Progenitor cell of endocrine pancreas (in vitro differentiated cells): ENCODE results near the gene S100A7. TPM values are rescaled to one million over a fixed set of nuclear protein-coding genes. Genes with fewer than 3 reads are reported as not detected.

Source experiments
- DNase-seq: peaks from one replicate; pipeline ENCODE4 v3.0.0; 2021; ENCODE audit warnings: low spot score; ENCODE audit not compliant: unreplicated experiment
- H3K27ac Mint-ChIP-seq: 2 replicates; pipeline ENCODE4 v1.8.0; 2021; ENCODE audit warnings: mild to moderate bottlenecking, moderate library complexity, mixed read lengths
- H3K27me3 Mint-ChIP-seq: 2 replicates; pipeline ENCODE4 v1.8.0; 2021; ENCODE audit warnings: mixed read lengths
- H3K36me3 Mint-ChIP-seq: 2 replicates; pipeline ENCODE4 v1.8.0; 2022; ENCODE audit warnings: mixed read lengths; ENCODE audit not compliant: insufficient read depth
- H3K4me1 Mint-ChIP-seq: 2 replicates; pipeline ENCODE4 v1.8.0; 2021; ENCODE audit warnings: low read depth, mixed read lengths
- H3K4me3 Mint-ChIP-seq: 2 replicates; pipeline ENCODE4 v1.8.0; 2021; ENCODE audit warnings: low read depth, mild to moderate bottlenecking, moderate library complexity, mixed read lengths
- H3K9me3 Mint-ChIP-seq: 2 replicates; pipeline ENCODE4 v1.8.0; 2021; ENCODE audit warnings: low read depth, mixed read lengths
- CTCF ChIP-seq: fragments of 200-600 bp; sonication (generic); IDR thresholded peaks from one replicate; pipeline ENCODE4 v1.5.0; 2021; ENCODE audit warnings: antibody characterized with exemption, mild to moderate bottlenecking; ENCODE audit not compliant: unreplicated experiment
- total RNA-seq: library from RNA; stranded (reverse); gene quantifications from 2 replicates; pipeline ENCODE4 v1.2.1, GENCODE V29; 2021

Gene S100A7
- total RNA-seq, 1 donor from 2014 or later, result not detected

- TF ChIP-seq CTCF, result no peak
- no peak for DNase-seq
- Mint-ChIP-seq H3K36me3 (no peaks in the 10 kb centered on the region), H3K27me3 (peaks cover 18% of the 10 kb centered on the region), H3K27ac (no peak overlapping the region), H3K4me1 (no peaks in the 10 kb centered on the region), H3K4me3 (no peak overlapping the region), H3K9me3 (no peaks in the 10 kb centered on the region)
These were observed 29.0 kb downstream of the S100A7 start for GRCh38 chr1:153431427-153431826.

GRCh38 chr1:153431002-153431401, 29.4 kb downstream of the S100A7 start:
- no peak for DNase-seq
- no peaks in the 10 kb centered on the region for H3K9me3 Mint-ChIP-seq
- H3K36me3 Mint-ChIP-seq, result no peaks in the 10 kb centered on the region
- no peak overlapping the region for H3K4me3 Mint-ChIP-seq
- peaks cover 15% of the 10 kb centered on the region for H3K27me3 Mint-ChIP-seq
- H3K27ac Mint-ChIP-seq, result no peak overlapping the region
- no peaks in the 10 kb centered on the region for H3K4me1 Mint-ChIP-seq
- TF ChIP-seq CTCF, result no peak

GRCh38 chr1:153430561-153430960, 29.9 kb downstream of the S100A7 start:
- H3K4me3 Mint-ChIP-seq, result no peak overlapping the region
- no peak for DNase-seq

GRCh38 chr1:153430166-153430553, 30.3 kb downstream of the S100A7 start:
- DNase-seq, result no peak
- no peak for TF ChIP-seq CTCF
- H3K9me3 Mint-ChIP-seq, result no peaks in the 10 kb centered on the region
- no peak overlapping the region for H3K4me3 Mint-ChIP-seq
- no peaks in the 10 kb centered on the region for H3K36me3 Mint-ChIP-seq
- peaks cover 24% of the 10 kb centered on the region for H3K27me3 Mint-ChIP-seq
- H3K27ac Mint-ChIP-seq, result no peak overlapping the region
- H3K4me1 Mint-ChIP-seq, result no peaks in the 10 kb centered on the region

More at GRCh38 chr1:153430561-153430960, 29.9 kb downstream of the S100A7 start:
- H3K36me3 Mint-ChIP-seq, result no peaks in the 10 kb centered on the region
- no peak overlapping the region for H3K27ac Mint-ChIP-seq
- H3K4me1 Mint-ChIP-seq, result no peaks in the 10 kb centered on the region
- H3K9me3 Mint-ChIP-seq, result no peaks in the 10 kb centered on the region
- no peak for TF ChIP-seq CTCF
- H3K27me3 Mint-ChIP-seq, result peaks cover 20% of the 10 kb centered on the region

GRCh38 chr1:153429266-153430165, 30.9 kb downstream of the S100A7 start:
- H3K27ac Mint-ChIP-seq, result no peak overlapping the region

More at GRCh38 chr1:153429266-153430165, 30.9 kb downstream of the S100A7 start:
- Mint-ChIP-seq H3K4me1 (no peaks in the 10 kb centered on the region), H3K4me3 (no peak overlapping the region), H3K9me3 (no peaks in the 10 kb centered on the region), H3K27me3 (peaks cover 28% of the 10 kb centered on the region), H3K36me3 (no peaks in the 10 kb centered on the region)
- DNase-seq, result no peak
- TF ChIP-seq CTCF, result no peak
